HEK293T (cell line): ENCODE results near the gene MAP6D1.

Experiments used
- BHLHE40 ChIP-seq: fragments of 450-650 bp; IDR thresholded peaks from 2 replicates; pipeline ENCODE4 v1.6.1; 2016; ENCODE audit warnings: mild to moderate bottlenecking, moderate library complexity, borderline replicate concordance
- CTBP1 ChIP-seq: fragments of 450-650 bp; IDR thresholded peaks from 2 replicates; pipeline ENCODE4 v1.6.1; 2016; ENCODE audit warnings: borderline replicate concordance
- FOXK2 ChIP-seq: fragments of 450-650 bp; IDR thresholded peaks from 2 replicates; pipeline ENCODE4 v1.6.1; 2016; ENCODE audit warnings: mild to moderate bottlenecking
- FOXM1 ChIP-seq: fragments of 450-650 bp; IDR thresholded peaks from 2 replicates; pipeline ENCODE4 v1.6.1; 2017; ENCODE audit warnings: mild to moderate bottlenecking, borderline replicate concordance
- L3MBTL2 ChIP-seq: fragments of 450-650 bp; conservative IDR thresholded peaks from 2 replicates; pipeline ENCODE4 v1.6.1; 2016; ENCODE audit warnings: mild to moderate bottlenecking
- SP1 ChIP-seq: fragments of 450-650 bp; IDR thresholded peaks from 2 replicates; pipeline ENCODE4 v1.6.1; 2017

GRCh38 chr3:183830187-183830586 is 4.8 kb upstream of the MAP6D1 start:
- TF ChIP-seq BHLHE40, result no peak
- no peak for TF ChIP-seq FOXK2
- TF ChIP-seq CTBP1, result no peak
- TF ChIP-seq L3MBTL2, result no peak
- no peak for TF ChIP-seq SP1
- no peak for TF ChIP-seq FOXM1
